Activated T-cell treated with anti-CD3 and anti-CD28 coated beads for 4 hours (primary cell): ENCODE results near the gene NUAK1.

Experiments
- DNase-seq: peaks from one replicate; pipeline ENCODE4 v3.0.0-alpha.2; 2020

Gene NUAK1

DNA sequence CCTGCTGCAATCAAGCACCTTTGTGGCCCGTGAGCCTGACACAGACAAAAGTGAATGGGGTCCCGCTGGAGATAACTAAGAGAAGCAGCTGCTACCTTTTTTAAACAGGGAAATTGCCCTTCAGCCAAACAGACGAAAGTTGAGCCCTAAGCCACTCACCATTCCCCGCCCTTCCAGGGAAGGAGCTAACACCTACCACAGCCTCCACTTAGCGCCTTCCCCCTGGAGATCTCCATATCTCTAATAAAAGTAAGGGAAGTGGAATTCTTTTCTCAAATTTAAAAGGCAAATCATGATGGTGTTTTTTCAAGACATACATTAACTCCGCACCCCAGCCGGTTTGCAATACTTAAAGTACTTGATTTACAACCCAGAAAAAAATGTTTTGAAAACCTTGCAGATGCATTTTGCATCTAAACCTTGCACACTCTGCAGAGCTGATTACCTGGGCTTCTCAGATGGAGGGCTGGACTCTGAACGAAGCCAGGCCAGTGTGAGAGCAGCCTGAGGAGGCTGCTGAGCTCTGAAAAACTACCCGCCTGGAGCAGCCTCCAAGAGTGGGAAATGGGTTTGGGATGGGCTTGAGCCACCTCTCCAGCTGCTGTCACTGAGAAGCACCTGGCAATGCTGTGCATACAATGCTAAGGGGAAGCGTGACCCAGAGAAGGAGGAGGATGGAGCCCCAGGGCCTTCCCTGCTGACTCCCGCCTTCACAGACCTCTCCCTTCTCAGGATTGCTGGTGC lies 10.0 kb downstream of the NUAK1 start:
- DNase-seq: no peak

DNA sequence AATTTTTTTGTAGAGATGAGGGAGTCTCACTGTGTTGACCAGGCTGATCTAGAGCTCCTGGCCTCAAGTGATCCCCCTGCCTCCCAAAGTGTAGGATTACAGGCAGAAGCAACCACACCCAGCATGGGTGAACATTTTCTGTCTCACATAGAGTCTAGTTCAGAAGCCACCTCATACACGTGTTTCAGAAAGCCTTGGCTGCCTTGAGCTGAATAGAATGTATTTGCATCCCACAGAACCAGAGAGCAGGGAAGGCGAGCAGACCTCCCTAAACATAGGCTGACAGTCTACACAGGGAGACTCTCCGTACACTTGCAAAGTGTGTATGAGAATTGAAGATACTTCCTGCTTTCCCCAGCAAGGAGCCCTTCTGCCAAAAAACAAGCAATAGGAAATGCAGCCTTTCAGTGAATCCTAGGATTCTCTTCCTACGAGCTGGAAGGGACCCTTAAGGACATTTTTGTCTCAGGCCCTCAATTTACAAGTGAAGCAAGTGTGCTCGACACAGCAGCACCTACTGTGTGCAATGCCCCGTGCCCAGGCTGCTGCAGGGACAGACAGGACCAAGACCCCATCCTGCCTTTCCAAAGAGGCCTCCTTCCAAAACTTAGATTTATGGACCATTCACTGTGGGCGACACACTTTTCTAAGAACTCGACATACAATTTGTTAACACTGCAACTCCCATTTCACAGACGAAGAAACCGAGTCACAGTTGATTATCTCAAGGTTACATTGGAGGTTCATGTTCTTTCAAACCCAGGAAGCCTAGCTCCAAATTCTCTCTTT lies 11.2 kb downstream of the NUAK1 start:
- DNase-seq: no peak

DNA sequence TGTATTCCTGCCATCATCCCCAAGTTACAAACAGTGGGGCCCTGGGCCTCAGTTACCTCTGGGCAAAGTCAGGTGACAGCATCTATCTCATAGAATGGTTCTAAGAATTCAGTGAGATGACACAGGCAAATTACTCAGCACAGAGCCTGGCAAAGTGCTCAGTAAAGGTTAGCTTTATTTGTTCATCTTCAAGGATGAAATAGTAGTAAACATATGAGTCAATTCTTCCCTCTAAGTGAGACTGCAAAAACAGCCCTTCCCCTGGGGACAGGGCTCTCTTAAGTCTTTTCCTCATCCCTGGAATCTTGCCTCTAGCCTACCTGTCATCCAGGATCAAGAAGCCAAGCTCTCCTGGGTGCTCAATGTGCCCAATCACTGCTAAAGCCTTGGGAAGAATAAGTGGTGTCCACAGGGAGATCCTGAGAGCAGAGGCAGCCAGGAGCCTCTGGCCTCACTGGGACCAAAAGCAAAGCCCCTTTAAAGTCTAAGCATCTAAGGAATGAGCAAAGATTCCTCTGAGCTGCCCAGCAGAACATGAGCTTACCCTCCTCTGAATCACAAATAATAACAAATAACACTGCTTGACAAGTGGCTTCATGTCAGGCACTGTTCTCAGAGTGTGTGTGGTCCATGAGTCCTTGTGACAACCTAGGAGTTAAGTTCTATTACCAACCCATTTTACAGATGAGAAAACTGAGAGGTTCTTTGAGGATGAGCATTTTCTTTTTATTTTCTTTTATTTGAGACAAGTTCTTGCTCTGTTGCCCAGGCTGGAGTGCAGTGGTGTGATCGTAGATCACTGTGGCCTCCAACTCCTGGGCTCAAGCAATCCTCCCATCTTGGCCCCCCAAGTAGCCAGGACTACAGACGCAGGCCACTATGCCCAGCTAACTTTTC lies 12.1 kb downstream of the NUAK1 start:
- DNase-seq: no peak

DNA sequence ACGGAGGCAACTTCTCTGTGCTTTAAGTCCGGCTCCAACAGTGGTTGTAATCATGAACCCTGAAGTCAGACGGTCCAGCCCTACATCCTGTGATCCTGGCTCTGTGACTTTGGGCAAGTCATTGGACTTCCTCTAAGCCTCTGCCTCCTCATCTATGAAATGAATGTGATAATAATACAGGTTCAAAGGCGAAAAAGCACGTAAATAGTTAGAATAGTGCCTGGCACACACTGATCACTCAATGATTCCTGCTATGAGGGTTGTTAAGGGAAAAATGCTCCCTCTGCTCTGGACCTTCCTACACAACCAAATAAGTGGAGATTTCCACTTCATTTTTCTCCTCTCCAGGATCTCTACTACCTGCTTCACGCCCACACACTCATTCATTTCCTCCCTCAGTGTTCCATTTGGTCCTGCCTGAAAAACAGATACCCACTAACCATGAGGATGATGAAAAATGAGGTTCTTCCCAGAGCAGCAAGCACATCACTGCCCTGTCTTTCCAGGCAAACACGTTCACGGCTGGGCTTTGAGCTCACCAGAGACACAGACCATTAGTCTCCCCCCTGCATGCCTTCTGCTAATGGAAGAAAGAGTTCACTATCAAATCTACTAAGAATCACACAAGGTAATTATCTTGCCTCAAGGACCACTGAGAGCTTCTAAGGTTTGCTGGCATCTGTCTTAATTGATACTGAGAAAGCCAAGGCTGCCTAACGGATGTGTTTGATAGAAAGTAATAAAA lies 13.2 kb downstream of the NUAK1 start:
- DNase-seq: no peak

DNA sequence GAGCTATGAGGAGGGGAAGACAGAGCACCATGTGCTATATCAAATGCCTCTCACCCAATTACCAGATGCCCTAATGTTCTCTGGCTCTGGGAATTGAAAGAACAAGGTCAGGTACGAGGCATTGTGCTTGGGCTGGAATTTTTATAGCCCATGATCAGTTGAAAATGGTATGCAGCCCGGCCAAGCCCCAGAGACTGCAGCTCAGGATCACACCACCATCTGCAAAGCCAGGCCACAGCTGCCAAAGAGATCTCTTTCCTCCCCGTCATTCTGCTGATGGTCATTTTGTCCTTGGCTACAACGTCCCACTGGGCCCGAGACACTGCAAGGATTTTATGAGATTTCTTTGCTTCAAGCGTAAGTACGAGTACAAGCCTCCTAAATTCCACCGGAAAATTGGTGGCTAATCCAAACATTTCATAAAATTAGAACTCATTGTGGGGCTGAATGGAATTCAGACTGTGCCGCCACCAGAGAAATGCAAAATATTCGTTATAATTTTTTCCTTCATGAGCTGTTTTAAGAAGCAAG lies 15.1 kb downstream of the NUAK1 start:
- DNase-seq: no peak

DNA sequence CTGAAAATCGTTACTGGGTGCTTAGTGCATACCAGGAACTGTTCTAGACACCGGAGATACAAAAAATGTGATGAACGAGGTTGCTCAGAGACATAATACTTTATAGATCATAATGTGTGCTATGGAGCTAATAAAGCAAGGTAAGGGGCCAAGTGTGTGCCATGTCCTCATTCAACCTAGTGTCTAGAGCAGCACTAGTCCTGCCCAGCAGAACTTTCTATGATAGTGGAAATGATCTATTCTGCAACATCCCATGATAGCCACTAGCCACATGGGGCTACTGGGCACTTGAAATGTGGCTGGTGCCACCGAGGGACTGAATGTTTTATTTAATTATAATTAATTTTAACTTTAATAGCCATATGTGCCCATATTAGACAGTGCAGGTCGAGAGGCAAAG lies 15.6 kb downstream of the NUAK1 start:
- DNase-seq: no peak

DNA sequence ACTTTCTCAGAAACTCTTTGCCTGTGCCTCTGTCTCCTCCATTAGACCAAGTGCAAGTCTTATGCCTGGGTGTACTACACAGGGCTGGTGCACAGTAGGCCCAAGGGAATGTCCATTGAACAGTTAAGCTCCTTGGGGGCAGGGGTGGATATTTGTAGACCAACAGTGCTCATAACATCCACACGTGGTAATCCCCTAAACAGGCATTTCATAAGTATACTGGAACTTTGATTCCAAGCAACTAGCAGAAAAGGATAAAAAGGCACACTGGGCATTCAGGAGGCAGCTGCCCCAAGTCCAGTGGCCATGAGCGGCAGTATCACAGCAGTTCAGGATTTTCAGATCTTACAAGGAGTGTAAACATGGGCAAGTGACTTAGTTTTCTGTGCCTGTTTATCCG lies 16.8 kb downstream of the NUAK1 start:
- no peak for DNase-seq

DNA sequence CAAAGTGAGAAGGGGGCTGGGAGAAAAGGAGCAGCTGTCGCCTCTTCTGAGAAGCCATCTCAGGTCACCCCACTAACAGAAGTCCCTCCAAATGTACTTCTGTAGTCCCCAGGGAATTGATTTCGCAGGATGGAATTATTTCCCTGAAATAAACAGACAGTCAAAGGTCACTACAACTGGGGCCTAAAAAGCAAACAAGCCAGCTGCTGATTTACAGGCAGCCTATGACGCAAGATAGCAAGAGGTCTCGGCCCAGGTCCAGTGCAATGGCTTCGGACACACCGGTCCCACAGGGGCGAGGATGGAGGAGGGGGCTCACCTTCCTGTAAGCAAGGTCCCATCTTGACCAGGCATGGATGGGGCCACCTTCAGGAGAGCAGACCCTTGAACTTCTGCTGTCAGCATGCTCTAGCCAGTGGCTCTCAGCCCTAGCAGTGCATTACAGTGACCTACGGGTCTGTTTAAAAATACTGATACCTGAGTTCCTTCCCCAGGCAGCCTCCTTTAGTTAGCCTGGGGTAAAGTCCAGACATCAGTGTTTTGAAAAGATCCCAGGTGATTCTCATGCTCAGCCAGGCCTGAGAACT lies 18.1 kb downstream of the NUAK1 start:
- no peak for DNase-seq

DNA sequence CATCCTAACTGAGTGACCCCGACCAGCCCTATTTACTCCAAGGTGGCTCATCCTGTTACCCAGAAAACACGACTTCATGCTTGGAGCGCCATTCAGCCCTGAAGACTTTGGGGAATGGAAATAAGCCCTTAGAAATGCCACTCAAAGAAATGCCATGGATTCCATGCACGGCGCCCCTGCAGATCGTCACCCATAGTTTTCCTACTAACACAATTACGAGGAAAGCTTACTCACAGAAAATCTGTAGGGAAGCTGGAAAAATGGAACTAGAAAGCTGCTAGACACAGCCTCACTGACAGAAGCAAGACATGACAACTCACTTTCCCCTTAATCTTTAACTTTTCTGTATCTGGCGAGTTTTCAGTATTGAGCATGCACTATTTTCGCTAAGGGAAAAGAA lies 19.5 kb downstream of the NUAK1 start:
- no peak for DNase-seq

DNA sequence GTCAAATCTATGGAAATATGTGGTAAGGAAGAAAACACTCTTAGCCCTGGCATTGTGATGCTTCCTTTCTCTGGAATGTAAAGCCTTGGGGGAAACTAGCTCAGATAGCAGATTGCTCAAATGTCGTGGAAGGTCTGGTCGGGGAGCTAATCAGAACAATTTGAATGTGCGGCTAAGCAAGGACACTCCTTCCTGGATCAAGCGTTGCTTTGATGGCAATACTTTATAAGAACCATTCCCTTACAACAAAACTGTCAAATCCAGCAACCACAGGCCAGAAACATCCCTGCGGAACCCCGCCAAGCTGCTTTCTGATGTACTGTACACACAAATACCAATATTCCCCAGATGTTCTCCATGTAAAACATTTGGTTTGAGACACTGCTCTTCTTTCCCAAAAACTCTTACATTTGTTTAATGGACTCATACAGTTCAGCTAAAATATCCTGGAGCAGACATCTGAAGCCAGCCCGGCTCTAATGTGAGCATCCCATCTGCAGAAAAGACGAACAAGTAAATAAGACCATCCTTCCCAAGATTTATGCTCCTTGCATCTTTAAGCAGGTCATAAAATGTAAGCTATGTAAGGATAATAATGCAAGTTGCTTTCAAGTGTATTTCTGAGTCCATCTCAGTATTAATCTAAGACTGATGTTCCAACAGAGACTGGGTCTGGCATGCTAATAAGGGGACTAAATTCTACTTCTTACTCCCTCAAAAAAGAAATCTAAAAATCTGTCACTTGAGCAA lies 20.2 kb downstream of the NUAK1 start:
- no peak for DNase-seq

DNA sequence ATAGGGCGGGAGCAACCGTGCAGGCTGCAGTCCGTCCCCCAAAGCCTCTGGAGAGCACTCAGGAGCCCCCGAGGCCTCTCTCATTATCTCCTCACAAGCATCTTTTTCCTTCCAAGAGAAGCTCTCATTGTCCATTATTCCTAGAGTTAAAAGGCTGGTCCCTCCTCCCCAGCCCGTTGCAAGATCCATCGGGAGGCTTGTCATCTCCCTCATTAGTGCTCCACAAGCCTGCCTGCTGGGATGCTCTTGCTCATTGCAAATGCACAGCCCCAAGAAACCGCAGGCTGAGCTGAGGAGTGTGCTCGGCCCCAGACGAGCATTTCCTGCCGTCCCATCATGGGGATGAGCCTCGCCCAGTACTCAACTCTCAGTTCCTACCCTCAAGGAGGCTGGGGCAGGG lies 23.3 kb downstream of the NUAK1 start:
- no peak for DNase-seq

DNA sequence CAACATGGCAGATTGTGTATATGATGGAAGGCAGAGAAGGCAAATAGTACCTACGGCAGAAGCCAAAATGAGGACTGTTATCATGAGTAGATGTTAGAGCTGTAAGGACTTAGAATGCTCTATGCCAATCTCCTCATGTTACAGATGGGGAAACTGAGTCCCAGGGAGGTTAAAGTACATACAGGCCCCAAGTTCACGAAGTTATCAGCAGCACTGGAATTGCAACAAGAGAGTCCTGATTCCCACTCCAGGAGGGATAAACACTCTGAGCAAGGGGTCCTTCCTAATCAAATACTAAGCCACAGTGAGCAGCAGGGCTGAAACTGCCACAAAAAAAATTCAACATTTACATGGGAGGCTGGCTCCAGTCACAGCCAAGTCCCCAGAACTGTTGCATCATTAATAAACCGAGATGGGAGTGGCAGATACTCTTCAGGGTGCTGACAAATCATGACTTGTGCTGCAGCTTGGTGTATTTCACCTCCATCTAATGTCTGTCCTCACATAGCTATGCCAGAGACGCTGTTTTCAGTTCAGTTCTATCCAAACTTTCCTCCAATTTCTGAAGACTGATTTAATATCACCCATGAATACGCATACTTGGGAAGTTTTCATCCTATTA lies 24.2 kb downstream of the NUAK1 start:
- DNase-seq: no peak

DNA sequence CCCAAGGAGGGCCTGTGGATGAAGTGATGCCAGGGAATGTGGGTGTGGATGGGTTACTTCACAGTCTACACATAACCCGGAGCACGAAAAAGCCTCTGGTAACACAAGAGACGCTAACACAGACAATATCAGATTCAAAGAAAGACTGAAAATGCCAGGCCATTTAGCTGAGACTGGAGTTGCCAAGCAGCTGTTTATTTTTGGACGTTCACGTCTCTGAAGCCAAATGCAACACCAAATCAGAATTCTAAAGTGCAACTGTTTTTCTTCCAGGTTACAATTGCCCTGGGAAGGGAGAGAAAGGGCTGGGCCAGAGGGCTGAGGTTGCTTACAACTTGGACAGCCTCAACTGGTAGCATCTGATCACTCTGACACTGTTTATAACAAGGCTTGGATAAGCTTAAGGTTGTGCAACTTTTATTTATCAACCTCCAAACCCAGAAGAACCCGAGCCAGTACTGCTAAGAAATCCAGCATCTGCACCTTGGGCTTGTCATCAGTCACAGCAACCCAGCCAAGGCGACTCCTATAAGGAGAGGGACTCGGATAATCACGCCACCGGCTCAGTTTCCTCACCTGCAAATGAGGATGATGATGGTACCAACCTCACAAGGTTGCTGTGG lies 24.8 kb downstream of the NUAK1 start:
- DNase-seq: no peak

DNA sequence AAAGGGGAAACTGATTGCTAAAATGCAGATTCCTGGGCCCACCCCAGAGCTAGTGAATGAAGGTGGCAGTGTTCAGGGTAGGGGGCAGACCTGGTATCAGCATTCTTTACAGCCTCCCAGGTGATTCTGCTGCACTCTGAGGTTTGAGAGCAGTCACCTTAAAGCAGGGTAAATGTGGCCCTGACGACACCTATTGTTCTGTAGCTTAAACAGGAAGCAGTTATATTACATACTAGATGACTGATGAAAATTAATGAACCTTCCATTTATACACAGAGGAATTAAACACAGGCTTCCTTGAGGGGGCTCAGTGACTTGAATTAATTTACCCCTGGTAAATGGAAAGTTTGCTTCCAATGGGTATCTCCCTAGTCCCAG lies 25.3 kb downstream of the NUAK1 start:
- DNase-seq: no peak

DNA sequence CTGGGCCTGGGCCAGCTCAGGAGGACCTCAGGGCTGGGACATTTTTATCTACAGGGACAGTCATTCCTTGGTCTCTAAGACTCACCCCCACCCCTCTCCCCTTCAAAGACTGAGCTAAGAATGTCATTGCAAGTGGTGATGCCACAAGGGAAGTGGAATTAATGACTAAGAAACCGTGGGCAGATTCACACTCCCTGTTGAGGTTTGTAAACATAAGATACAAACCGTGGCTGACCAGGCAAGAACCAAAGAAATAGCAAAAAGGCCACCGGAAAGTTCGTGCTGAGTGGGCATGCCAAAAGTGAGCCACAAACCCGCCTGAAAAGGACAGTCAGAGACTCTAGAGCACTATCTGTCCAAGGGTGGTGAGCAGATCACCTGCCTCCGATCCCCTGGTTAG lies 25.7 kb downstream of the NUAK1 start:
- no peak for DNase-seq

DNA sequence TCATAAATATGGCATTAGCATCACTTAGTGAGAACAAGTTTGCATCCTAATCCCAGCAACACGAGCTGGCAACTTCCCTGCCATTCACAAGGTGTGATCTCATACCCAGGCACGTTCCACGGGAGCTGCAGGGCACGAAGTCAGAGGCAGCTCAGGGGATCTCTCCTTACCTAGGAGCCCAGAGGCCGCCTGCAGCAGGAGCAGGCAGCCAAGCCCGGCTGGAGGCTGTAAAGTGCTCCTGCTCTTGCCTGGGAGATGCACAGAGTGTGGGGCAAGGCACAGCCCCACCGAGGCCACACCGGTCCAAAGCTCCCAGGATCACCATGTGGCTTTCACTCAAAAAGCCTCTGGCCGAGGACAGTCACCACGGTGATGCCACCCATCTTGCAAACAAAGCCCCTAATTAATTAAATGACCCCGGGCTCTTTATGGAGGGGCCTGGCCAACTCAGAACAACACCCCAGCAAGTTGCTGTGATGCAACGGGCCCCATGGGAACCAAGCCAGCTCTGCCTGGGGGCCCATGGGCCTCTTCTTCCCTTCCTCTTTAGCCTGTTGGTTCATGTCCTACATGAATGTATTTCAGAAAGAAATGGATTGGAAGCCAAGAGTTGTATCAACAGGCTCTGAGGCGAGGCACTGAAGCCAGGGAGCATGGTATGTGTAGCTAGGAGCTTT lies 26.5 kb downstream of the NUAK1 start:
- DNase-seq: no peak

DNA sequence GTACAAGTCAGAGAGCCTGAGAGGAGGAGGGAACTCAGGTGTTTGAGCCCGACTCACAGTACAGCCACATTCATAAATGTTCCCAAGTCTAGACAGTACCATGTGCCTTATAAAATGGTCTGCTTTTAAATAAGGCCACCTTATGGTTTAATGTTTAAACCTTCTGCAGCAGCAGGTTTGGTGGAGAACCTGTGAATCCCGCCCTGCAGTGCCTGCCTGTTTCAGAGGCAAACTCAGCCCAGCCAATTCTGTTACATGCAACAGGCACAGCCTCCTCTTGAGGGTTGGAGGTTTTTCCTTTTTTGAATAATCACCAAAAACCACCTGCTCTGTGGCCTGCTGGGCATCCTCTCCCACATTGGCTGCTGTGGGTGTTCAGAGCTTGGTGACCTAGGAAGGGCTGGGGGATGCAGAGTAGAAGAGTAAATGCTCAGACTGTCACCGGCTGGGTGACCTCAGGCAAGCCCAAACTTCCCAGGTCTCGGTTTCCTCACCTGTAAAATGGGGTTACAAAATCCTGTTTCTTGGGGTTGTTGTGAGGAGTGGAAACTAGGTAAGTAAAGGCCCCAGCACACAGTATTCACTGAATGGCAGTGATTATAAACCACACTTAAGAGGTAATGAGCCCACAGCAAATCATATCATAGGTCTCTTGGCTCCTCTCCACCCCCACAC lies 28.0 kb downstream of the NUAK1 start:
- DNase-seq: no peak

DNA sequence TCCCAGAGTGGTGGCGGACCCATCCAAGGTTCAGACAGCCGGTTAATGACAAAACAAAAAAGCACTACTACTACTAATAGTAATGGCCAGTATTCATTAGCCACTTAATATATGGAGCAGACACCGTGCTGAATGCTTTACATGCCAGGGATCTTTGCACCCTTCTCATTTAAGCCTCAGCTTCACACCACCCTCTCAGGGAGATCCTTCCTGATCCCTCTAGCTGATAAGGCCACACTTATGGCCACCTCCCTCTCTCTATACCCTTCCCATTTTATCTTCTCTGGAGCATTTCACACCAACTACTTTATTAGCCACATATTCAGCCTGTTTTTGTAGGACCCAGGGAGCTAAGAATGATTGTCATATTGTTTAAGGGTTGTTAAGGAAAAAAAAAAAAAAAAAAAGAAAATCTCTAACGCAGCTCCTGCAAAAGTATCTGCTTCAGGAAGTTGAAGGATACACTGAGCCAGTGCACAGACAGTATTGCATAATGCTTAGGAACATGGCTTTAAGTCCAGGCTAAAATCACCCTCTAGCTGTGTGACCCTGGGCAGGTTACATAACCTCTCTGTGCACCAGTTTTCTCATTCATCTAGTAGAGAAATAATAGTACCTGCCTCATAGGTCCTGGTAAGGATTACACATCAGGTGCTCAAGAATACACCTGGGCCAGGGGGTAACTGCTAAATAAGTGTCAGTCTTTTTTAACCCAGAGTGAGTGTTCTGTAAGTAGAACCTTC lies 29.4 kb downstream of the NUAK1 start:
- DNase-seq: no peak
